GM18951 (cell line): ENCODE measurements around the gene OFD1.

ENCODE experiments used
- POLR2A ChIP-seq: IDR thresholded peaks from 4 replicates; pipeline ENCODE4 v1.6.1; 2011; ENCODE audit warnings: mild to moderate bottlenecking; ENCODE audit not compliant: insufficient read length, insufficient read depth; ENCODE audit errors: extremely low read depth
- in situ Hi-C: fragments of 300-500 bp; cut with MboI; formaldehyde crosslinking; loops from one replicate; pipeline ENCODE4 v1.12.0; 2022; ENCODE audit warnings: low sequenced_read_pairs, mixed read lengths, inconsistent platforms; ENCODE audit not compliant: unreplicated experiment

OFD1 gene

DNA sequence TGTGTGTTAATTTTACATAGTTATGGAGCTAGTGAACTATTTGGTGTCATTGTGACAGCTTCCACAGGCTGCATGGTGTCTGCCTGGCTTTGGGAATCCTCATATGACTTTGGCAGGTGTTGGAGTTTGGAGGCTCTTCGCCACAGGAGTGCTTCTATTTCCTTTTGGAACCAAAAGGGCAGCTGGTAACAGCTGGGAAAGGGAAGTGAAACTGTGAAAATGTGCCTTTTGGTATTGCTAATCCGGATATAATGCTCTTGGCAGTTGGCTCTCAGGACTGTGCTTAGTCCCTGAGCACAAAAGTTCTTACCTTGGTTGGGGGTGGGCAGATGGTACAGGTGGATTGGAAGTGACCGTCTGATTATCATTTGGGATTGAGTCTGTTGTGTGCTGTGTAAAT lies 18.1 kb downstream of the OFD1 start:
- TF ChIP-seq POLR2A, result no peak
- in situ Hi-C loops, result no loop called here

DNA sequence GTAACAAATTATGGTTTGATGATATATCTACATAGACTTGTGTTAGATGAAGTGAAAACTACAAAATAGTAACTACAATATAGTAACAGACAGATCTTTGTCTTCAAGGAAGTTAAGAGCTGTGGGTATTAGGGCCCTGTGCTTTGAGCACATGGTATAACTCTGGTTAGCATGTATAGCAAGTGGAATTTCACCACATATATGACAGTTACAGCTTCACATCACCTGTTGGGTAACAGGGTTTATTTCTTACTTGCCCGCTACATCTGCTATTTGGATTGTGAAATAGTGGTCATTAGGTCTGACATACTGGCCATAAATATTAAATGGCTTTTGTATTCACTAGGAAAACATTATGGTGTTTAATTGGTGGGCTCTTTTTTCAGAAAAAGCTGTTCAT lies 20.2 kb downstream of the OFD1 start:
- no peak for TF ChIP-seq POLR2A

DNA sequence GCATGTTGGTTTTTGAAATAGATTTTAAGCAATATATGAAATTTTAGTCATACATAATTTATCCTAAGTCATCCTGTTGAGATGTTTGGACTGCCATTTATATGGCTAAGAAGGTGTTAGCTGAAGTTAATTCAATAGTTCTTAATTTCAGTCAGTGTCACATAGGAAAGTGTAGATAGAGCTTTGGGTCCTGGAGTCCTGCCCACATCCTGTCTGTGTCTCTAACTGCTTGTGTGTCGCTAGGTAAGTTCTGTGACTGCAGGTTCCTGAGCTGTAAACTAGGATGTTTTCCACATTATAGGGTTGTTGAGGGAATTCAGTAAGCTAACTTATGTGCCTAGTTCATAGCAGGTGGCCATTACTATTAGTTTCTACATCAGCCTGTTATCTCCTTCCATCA lies 20.7 kb downstream of the OFD1 start:
- TF ChIP-seq POLR2A, result no peak
- in situ Hi-C loops, result no loop called here

More for the DNA sequence above, 20.2 kb downstream of the OFD1 start:
- in situ Hi-C loops, result no loop called here

DNA sequence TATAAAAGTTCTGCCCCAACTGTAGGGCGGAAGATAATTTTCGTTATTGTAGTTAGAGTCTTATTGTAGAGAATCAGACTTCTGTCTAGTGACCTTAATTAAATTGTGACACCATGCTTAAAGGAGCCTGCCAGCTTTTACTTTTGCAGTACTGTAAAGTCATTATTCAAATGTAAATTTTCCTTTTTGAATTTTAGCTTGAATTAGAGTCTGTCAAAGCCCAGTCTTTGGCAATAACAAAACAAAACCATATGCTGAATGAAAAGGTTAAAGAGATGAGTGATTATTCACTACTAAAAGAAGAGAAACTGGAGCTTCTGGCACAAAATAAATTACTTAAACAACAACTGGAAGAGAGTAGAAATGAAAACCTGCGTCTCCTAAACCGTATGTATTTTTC lies 21.8 kb downstream of the OFD1 start:
- in situ Hi-C loops, result no loop called here
- TF ChIP-seq POLR2A, result no peak

DNA sequence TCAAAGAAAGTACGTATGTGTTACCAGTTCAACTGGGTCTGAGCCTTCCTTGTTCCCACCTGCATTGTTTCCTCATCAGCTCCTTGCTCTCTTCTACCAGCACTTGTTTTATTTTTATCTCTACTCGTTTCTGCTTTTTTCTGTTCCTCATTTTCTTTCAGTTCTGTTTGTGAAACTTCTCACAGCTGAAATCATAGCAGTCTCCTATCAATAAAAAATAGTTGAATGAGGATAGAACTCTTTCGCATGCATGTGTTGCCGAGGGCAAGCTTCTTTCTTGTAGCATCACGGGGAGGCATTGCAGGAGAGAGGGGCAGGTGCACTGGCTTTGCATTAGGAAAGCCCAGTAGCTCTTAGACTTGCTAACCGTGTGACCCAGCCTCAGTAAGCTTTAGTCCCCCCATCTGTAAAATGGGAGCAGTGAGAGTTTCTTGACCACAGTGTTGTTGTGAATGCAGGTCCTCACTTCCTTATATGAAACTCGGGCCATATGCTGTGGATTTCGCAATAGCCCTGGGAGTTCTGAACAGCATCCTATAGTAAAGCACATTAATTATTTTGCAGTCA lies 24.7 kb downstream of the OFD1 start:
- no peak for TF ChIP-seq POLR2A
- in situ Hi-C loops, result no loop called here

DNA sequence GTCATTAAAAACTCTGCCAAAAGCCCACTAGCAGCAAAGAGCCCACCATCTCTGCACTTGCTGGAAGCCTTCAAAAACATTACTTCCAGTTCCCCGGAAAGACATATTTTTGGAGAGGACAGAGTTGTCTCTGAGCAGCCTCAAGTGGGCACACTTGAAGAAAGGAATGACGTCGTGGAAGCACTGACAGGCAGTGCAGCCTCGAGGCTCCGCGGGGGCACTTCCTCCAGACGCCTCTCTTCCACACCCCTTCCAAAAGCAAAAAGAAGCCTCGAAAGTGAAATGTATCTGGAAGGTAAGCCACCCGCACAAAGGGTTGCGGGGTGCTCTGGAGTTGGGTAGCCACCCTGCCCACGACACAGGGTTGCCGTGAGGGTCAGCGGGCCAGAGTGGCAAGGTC lies 25.9 kb downstream of the OFD1 start:
- in situ Hi-C loops, result loop anchor here (10.0 kb wide), 1 partner anchor 264 kb away; the partner anchor contains the start of gene GEMIN8
- no peak for TF ChIP-seq POLR2A

DNA sequence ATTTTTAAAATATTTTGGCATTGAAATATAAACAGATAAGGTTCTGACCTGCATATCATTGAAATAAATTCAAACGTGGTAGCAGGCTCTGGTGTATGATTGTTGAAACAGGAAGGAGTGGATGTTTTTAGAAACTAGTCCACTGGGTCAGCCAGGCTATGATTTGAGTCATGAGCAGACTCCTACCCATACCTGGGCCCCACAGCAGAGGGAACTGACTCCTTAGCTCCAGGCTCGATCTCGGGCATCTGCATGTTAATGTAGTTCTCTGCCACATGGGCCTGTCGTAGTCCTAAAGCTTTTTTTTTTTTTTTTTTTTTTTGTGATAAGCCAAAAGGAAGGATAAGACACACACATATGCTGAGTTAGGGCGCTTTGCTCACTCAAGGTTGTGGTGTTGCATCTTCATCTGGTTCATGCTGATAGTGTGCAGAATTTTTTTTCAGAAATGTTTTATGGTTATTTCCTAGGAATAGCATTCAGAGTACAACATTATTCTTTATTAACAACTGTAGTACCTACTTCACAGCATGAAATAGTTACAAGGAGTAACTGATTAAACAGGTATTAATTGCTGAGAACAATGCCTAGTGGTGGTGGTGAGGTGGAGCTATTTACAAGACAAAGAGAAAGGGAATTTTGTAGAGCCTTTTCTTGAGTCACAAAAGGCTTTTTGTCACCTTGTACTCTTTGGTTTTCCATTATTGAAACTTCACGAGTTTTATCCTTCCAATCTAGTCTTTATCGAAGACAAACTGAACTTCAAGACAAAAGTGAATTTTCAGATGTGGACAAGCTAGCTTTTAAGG lies 27.3 kb downstream of the OFD1 start:
- no peak for TF ChIP-seq POLR2A
- in situ Hi-C loops, result loop anchor here (10.0 kb wide), 1 partner anchor 263 kb away; the partner anchor contains the start of gene GEMIN8

DNA sequence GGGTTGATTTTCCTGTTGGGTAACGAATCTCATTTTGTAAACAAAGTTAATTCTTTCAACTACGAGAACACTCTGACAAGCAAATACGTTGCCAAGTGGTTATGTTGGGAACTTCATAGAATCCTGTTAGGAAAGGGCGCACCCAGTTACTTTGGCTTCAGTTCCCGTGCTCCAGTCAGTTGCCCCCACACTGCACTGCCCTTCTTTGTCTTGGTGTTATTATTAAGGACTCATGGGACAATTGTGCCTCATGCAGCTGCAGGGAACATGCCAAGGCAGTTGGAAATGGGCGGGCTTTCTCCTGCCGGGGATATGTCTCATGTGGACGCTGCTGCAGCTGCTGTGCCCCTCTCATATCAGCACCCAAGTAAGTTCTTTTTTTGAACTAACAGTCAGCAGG lies 28.9 kb downstream of the OFD1 start:
- TF ChIP-seq POLR2A, result no peak
- in situ Hi-C loops, result loop anchor here (10.0 kb wide), 1 partner anchor 261 kb away; the partner anchor contains the start of gene GEMIN8

DNA sequence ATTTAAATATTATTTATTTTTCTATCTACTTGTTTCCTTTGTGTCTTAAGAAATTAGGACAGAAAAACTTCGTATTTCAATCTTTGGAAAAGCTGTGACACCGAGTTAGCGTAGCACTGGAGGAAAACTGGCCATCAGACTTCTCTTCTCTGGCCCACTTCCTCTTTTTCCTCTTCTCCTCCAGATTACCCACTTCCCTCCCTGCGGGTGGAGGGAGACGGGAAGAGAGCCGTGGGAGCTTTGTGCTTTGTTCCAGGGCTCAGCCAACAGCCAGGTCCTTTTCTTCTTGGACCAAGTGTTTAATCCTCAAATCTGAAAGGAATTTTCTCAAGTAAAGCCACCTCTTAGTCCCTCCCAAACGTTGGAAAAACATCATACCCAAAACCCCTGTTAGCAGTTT lies 29.7 kb downstream of the OFD1 start:
- in situ Hi-C loops, result loop anchor here (10.0 kb wide), 1 partner anchor 261 kb away; the partner anchor contains the start of gene GEMIN8
- TF ChIP-seq POLR2A, result no peak

DNA sequence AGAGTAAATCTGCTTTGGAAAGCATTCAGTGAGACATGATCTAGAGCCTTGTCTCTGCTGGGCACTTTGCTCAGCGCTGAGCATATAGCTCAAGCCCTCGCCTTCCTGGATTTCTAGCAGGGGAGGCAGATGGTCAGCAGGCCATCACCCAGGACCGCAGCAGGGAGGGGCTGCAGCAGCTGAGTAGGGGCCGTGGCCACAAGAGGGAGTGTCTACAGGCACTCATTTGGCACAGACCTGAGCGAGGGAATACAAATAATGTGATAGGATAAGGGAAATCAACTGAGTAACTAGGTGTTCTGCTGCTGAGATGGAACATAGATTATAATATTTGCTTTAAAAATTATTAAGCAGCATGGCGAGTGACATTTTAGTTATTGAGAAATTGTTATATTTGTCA lies 30.2 kb downstream of the OFD1 start:
- in situ Hi-C loops, result loop anchor here (10.0 kb wide), 1 partner anchor 260 kb away; the partner anchor contains the start of gene GEMIN8
- no peak for TF ChIP-seq POLR2A

DNA sequence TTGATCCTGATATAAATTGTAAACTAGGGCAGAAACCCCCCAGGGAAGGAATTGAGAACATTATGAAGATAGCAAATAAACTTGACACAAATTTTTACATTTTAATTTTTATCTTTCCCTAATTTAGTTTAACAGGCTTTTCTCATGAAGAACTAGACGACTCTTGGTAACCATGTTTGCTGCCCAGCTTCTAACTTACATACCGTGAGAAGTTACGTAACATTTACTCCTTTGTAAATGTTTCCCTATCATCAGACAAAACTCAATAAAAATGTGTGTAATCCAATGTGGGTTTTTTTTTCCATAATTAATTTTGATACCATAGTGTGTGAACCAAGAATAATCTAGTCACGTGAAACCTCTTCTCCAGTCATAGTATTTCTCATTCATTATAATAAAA lies 34.4 kb downstream of the OFD1 start:
- TF ChIP-seq POLR2A, result no peak
- in situ Hi-C loops, result loop anchor here (10.0 kb wide), 1 partner anchor 256 kb away; the partner anchor contains the start of gene GEMIN8

DNA sequence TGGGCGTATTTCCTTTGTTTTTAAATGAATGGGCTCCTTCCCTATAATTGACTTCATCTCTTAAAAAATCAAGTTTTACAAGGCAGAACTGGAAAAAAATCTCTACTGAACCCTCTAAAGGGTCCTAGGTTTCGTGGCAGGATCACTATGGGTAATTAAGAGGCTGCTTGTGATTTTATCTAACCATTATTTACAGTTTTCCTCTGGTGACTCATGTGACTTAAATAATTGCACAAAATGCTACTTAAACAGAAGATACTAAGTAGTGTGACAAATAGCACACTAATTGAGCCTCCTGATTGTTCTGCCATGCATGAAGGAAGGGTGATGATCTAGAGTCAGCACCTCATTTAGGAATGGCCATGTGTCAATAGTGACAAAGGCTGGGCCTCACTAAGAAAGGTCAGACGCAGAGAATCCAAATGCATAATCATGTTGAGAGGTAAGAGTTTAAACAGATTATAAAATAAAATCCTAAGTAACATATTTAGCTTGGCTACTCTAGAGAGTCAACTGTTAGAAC lies 35.5 kb downstream of the OFD1 start:
- in situ Hi-C loops, result no loop called here
- no peak for TF ChIP-seq POLR2A

DNA sequence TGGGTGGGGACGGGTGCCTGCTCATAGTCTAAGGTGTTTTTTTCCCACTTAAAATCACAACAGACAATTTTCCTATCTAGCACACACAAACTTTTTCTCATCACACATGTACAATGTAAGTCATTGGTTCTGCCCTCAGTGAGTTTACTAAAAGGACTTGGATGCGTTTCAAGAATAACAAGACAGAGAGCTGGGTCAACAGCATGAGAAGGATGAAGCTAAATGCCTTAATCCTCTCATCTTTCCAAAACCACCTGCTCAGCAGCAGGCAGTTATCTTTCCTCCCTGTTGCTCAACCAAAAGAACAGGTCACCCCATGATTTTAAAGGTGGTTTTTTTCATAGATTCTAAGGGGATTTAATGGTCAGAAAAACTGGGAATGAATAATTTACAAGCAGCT lies 40.1 kb downstream of the OFD1 start:
- in situ Hi-C loops, result no loop called here
- TF ChIP-seq POLR2A, result no peak

DNA sequence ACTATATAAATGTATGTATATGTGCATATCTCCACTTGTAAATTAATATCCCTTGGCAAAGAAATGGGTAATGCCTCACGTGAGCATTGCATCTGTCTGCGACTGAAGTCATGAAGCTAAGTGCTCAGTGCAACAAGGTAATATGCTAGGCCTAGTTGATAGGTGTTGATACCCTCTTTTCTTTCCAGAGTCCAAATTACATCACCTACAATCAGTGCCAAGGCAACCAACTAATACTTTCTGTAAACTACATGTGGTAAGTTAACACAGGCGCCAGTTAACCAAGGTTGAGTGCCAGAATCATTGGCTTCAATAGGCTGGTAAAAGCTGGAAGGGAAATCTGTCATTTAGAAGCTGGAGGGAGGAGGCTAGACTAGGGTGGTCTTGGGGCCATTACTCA lies 41.3 kb downstream of the OFD1 start:
- in situ Hi-C loops, result no loop called here
- no peak for TF ChIP-seq POLR2A

DNA sequence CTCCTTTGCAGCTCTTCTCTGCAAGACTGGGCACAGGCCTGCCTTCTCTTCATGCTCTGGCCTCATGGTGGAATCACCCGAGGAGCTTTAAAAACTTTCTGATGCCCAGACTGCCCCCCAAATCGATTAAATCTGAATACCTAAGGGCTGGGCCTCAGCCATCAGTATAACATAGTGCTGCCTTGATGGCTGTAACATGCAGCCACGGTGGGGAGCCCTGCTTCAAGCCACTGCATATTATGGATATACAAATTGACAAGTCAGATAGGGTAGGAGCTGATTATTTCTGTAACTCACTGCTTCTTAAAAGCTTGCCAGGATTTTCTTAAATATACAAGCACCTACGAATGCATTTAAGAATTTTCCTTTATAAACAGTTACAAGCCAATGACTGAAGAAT lies 41.8 kb downstream of the OFD1 start:
- TF ChIP-seq POLR2A, result no peak
- in situ Hi-C loops, result no loop called here
